GM12878 (cell line): Measurements from ENCODE around the gene CLCA2. TPM values are rescaled to one million over a fixed set of nuclear protein-coding genes. Genes with fewer than 3 reads are reported as not detected.
A peak's percentile ranks its signal among the peaks of the same experiment; 100 is the strongest.

Experiments used
- ATAC-seq: fragments of 200-7000 bp; cut with Tn5 transposase; 3 replicates; pipeline ENCODE4 v1.9.1; 2020; ENCODE audit warnings: mild to moderate bottlenecking, moderate library complexity
- BruUV-seq: library from RNA; stranded (reverse); fragments of 400-500 nt; replicated peaks from 2 replicates; lab custom pipeline; 2021; lab: Mats Ljungman, UMichigan
- CTCF ChIA-PET: fragments of 300-600 bp; sonication (Branson Sonifier 250); formaldehyde crosslinking; extraction: SDS; loops from one replicate; lab custom pipeline; 2021; ENCODE audit warnings: inconsistent platforms; lab: Yijun Ruan, JAX
- POLR2A ChIA-PET: fragments of 350-600 bp; formaldehyde crosslinking; extraction: SDS; loops from one replicate; lab custom pipeline; 2021; ENCODE audit warnings: inconsistent platforms; lab: Charles Lee
- RAD21 ChIA-PET: fragments of 300-600 bp; sonication (Branson Sonifier 250); formaldehyde crosslinking; loops from one replicate; lab custom pipeline; 2023; ENCODE audit warnings: antibody characterized with exemption; ENCODE audit not compliant: unreplicated experiment; lab: Charles Lee
- SMC1A ChIA-PET: fragments of 300-600 bp; sonication (Branson Sonifier 250); formaldehyde crosslinking; loops from one replicate; lab custom pipeline; 2023; ENCODE audit not compliant: unreplicated experiment, uncharacterized antibody; lab: Charles Lee
- DNase-seq: peaks from one replicate; pipeline ENCODE4 v3.0.0-alpha.2; 2011; ENCODE audit warnings: low read depth, low spot score
- FAIRE-seq: peaks from 3 replicates; lab custom pipeline; 2011; peaks lifted over from hg19 to GRCh38; lab: Jason Lieb, UNC
- H2AFZ ChIP-seq: 2 replicates; pipeline ENCODE4 v1.6.0; 2011; ENCODE audit warnings: low read depth, low read length, control low read depth; ENCODE audit not compliant: control insufficient read depth
- H3K27ac ChIP-seq: 2 replicates; pipeline ENCODE4 v1.5.1; 2011; ENCODE audit warnings: control low read depth; ENCODE audit not compliant: control insufficient read depth, insufficient read depth
- H3K27me3 ChIP-seq, 2 experiments: replicated peaks in 1 of 2; 2 replicates each; pipeline versions ENCODE4 v1.6.0 to v1.6.1; 2011; ENCODE audit warnings: low read length in 1 of 2; ENCODE audit not compliant: control insufficient read depth in 2 of 2, insufficient read depth in 2 of 2
- H3K36me3 ChIP-seq, 2 experiments: 2 replicates each; pipeline ENCODE4 v1.5.1; 2011; ENCODE audit warnings: low read length in 1 of 2; ENCODE audit not compliant: control insufficient read depth in 2 of 2, insufficient read depth in 2 of 2
- H3K4me1 ChIP-seq: 2 replicates; pipeline ENCODE4 v1.6.1; 2011; ENCODE audit warnings: mild to moderate bottlenecking, low read length, moderate library complexity, mixed read lengths; ENCODE audit not compliant: control insufficient read depth, insufficient read depth
- H3K4me2 ChIP-seq: 2 replicates; pipeline ENCODE4 v1.6.0; 2011; ENCODE audit warnings: control low read depth; ENCODE audit not compliant: control insufficient read depth, insufficient read depth
- H3K4me3 ChIP-seq: fragments of 200-600 bp; sonication (generic); 2 replicates; pipeline ENCODE4 v1.5.1; 2016
- H3K79me2 ChIP-seq: 2 replicates; pipeline ENCODE4 v1.6.0; 2011; ENCODE audit warnings: low read length; ENCODE audit not compliant: control insufficient read depth, insufficient read depth
- H3K9ac ChIP-seq: 2 replicates; pipeline ENCODE4 v1.8.0; 2011; ENCODE audit warnings: low read length, control low read depth, mixed read lengths; ENCODE audit not compliant: control insufficient read depth, insufficient read depth
- H3K9me3 ChIP-seq: replicated peaks from 3 replicates; pipeline ENCODE4 v1.5.1; 2011; ENCODE audit warnings: mild to moderate bottlenecking, low read length; ENCODE audit not compliant: control insufficient read depth, insufficient read depth
- H4K20me1 ChIP-seq: 2 replicates; pipeline ENCODE4 v1.6.0; 2011; ENCODE audit not compliant: control insufficient read depth, insufficient read depth
- BMI1 ChIP-seq: fragments of 450-650 bp; IDR thresholded peaks from 2 replicates; pipeline ENCODE4 v1.6.1; 2016; ENCODE audit warnings: mild to moderate bottlenecking, moderate library complexity, borderline replicate concordance
- BRCA1 ChIP-seq: IDR thresholded peaks from 2 replicates; pipeline ENCODE4 v1.6.1; 2011; ENCODE audit warnings: low read depth, low read length, improper control_type of control experiment
- ESRRA ChIP-seq: IDR thresholded peaks from 2 replicates; pipeline ENCODE4 v1.6.1; 2012; ENCODE audit warnings: mild to moderate bottlenecking, low read length, improper control_type of control experiment
- GATAD2B ChIP-seq: fragments of 450-650 bp; conservative IDR thresholded peaks from 2 replicates; pipeline ENCODE4 v1.6.1; 2017; ENCODE audit warnings: low read depth, mild to moderate bottlenecking, moderate library complexity
- JUND ChIP-seq: IDR thresholded peaks from 2 replicates; pipeline ENCODE4 v1.6.1; 2012; ENCODE audit warnings: low read depth, mild to moderate bottlenecking, low read length, improper control_type of control experiment, moderate library complexity
- MYC ChIP-seq: IDR thresholded peaks from 2 replicates; pipeline ENCODE4 v1.6.1; 2011; ENCODE audit warnings: mild to moderate bottlenecking, low read length, moderate library complexity, inconsistent platforms; ENCODE audit not compliant: insufficient read depth, insufficient replicate concordance, insufficient read length, severe bottlenecking
- SREBF2 ChIP-seq: IDR thresholded peaks from 2 replicates; pipeline ENCODE4 v1.6.1; 2012; ENCODE audit warnings: mild to moderate bottlenecking, low read length
- STAT1 ChIP-seq: fragments of 450-650 bp; conservative IDR thresholded peaks from 2 replicates; pipeline ENCODE4 v1.6.1; 2014; ENCODE audit warnings: antibody characterized with exemption, mild to moderate bottlenecking
- ZBED1 ChIP-seq: IDR thresholded peaks from 2 replicates; pipeline ENCODE4 v1.6.1; 2016; ENCODE audit warnings: borderline replicate concordance
- ZNF217 ChIP-seq: fragments of 450-650 bp; IDR thresholded peaks from 2 replicates; pipeline ENCODE4 v1.6.1; 2017; ENCODE audit warnings: antibody characterized with exemption, mild to moderate bottlenecking
- ZNF622 ChIP-seq: fragments of 450-650 bp; IDR thresholded peaks from 2 replicates; pipeline ENCODE4 v1.6.1; 2017; ENCODE audit warnings: mild to moderate bottlenecking, inconsistent platforms
- WGBS: methylation state at CpG from one replicate; pipeline ENCODE4 v1.1.6; 2016; ENCODE audit warnings: low lambda C conversion rate; ENCODE audit not compliant: insufficient replicate concordance, insufficient coverage; ENCODE audit errors: missing lambda C conversion rate; 5-methylcytosine and 5-hydroxymethylcytosine counted together
- in situ Hi-C: fragments of 300-500 bp; cut with MboI; formaldehyde crosslinking; loops from 9 replicates; pipeline ENCODE4 v1.14.3; 2018; ENCODE audit warnings: mixed read lengths
- intact Hi-C: fragments of 100-400 bp; cut with micrococcal nuclease; formaldehyde crosslinking; loops from one replicate; pipeline ENCODE4 v1.14.2; 2022; ENCODE audit not compliant: unreplicated experiment
- polyA plus RNA-seq, 11 experiments: library from polyadenylated mRNA; depleted of rRNA in 4 of 11; unstranded in 6 of 11; stranded (reverse) in 5 of 11; fragments of >200 nt; fragmentation: Nextera tagmentation in 4 of 11; fragmentation: Illumina TruSeq in 1 of 11; extraction: Ambion mirVana in 4 of 11; extraction: Trizol in 1 of 11; gene quantifications; 1 replicate in 1 of 11; 2 replicates in 10 of 11; pipeline versions ENCODE4 v1.2.1 to v1.2.3, GENCODE V29; 2011 to 2016; ENCODE audit warnings: inconsistent platforms in 2 of 11, missing spikeins in 2 of 11, low read depth in 1 of 11
- total RNA-seq, 4 experiments: library from RNA; depleted of rRNA in 3 of 4; stranded (reverse); fragments of >200 nt in 3 of 4; fragmentation: Illumina TruSeq in 1 of 4; extraction: Trizol in 1 of 4; gene quantifications; 2 replicates each; pipeline versions ENCODE4 v1.2.1 to v1.2.3, GENCODE V29; 2013 to 2021
- TF ChIP-seq, protein P1 (sequence below): fragments of 450-650 bp; IDR thresholded peaks from 2 replicates; pipeline ENCODE4 v1.6.1; 2016; ENCODE audit warnings: mild to moderate bottlenecking
- TF ChIP-seq, protein P2 (sequence below): IDR thresholded peaks from 2 replicates; pipeline ENCODE4 v1.6.1; 2011; ENCODE audit warnings: mild to moderate bottlenecking, low read depth, low read length, moderate library complexity; ENCODE audit not compliant: insufficient replicate concordance
- TF ChIP-seq, protein P3 (sequence below): IDR thresholded peaks from 2 replicates; pipeline ENCODE4 v1.6.1; 2011; ENCODE audit warnings: low read depth, mild to moderate bottlenecking, low read length, moderate library complexity, borderline replicate concordance; ENCODE audit errors: extremely low read depth

The CLCA2 gene
- total and polyA plus RNA-seq, 10 of the 15 experiments (the other 5 are each of a cell fraction or from before 2014, with no cell fraction given) = 0.01 to 0.20 (median 0.08) TPM; not detected in 6

DNA sequence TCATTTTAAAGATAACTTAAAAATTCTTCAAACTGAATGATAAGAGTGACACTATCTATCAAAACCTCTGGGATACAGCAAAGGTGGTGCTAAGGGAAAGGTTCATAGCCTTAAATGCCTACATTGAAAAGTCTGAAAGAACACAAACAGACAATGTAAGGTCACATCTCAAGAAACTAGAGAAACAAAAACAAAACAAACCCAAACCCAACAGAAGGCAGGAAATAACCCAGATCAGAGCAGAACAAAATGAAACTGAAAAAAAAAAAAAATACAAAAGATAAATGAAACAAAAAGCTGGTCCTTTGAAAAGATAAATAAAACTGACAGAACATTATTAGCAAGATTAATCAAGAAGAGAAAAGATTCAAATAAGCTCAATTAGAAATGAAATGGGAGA, 34.7 kb upstream of the CLCA2 start:
- intact Hi-C loops = loop anchor here (10.0 kb wide), 2 partner anchors 695 to 935 kb away; partner anchors contain the start of gene LMO4
- BruUV-seq = no TSS peak
- ChIA-PET POLR2A (no interaction called here), CTCF (interaction anchor here (0.9 kb wide), 1 partner anchor 364 kb away, joined by 4 read pairs; no protein-coding TSS in a partner anchor), SMC1A (interaction anchor here (0.6 to 1.3 kb wide), 4 partner anchors 9 to 668 kb away, joined by 3 to 6 read pairs (median 4); no protein-coding TSS in a partner anchor), RAD21 (interaction anchor here (0.7 to 0.8 kb wide), 2 partner anchors 9 to 10 kb away, joined by 3 to 4 read pairs; no protein-coding TSS in a partner anchor)
- Histone ChIP-seq H3K79me2 (peaks cover 3% of the 10 kb centered on the region), H3K27me3 (no peaks in the 10 kb centered on the region), H3K36me3 (no peaks in the 10 kb centered on the region), H3K4me3 (peak overlapping the region; percentile 29), H2AFZ (peak overlapping the region; percentile 46; the same call in 1 of the 2 replicates), H3K9ac (no peak overlapping the region; the same call in 1 of the 2 replicates), H4K20me1 (no peaks in the 10 kb centered on the region), H3K4me1 (no peaks in the 10 kb centered on the region), H3K27ac (peak overlapping the region; percentile 21; the same call in 1 of the 2 replicates), H3K9me3 (no peaks in the 10 kb centered on the region), H3K4me2 (peak overlapping the region; percentile 71)
- FAIRE-seq (peak; percentile 86), DNase-seq (peak; percentile 21), ATAC-seq (peak; percentile 88)
- TF ChIP-seq SREBF2 = no peak
- TF ChIP-seq, protein P1, sequence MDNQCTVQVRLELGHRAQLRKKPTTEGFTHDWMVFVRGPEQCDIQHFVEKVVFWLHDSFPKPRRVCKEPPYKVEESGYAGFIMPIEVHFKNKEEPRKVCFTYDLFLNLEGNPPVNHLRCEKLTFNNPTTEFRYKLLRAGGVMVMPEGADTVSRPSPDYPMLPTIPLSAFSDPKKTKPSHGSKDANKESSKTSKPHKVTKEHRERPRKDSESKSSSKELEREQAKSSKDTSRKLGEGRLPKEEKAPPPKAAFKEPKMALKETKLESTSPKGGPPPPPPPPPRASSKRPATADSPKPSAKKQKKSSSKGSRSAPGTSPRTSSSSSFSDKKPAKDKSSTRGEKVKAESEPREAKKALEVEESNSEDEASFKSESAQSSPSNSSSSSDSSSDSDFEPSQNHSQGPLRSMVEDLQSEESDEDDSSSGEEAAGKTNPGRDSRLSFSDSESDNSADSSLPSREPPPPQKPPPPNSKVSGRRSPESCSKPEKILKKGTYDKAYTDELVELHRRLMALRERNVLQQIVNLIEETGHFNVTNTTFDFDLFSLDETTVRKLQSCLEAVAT = 0 out of 2 replicates have a peak, but pooled peaks have one; percentile 14
- in situ Hi-C loops = loop anchor here (10.0 to 25.0 kb wide), 2 partner anchors 315 to 698 kb away; partner anchors contain the start of gene SH3GLB1

DNA sequence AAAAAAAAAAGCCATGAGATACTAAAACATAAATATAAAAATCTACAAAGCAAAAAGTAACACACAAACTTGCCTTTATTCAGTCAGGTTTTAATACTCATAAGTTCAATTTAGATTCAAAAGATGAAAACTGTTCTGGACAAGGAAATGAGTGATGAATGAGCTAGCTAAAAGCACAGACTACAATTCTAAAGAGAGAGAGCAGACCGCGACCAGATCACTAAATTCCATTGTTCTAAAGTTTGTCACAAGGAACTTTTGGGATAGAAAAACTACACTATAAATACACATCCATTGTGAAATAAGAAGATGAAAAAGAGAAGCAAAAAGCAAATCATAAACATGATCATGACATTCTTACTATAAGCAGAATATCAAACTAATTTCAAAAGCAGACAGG, 29.6 kb upstream of the CLCA2 start:
- no peaks in the 10 kb centered on the region for H4K20me1 ChIP-seq
- H3K4me1 ChIP-seq = no peaks in the 10 kb centered on the region
- no peak overlapping the region for H2AFZ ChIP-seq
- BruUV-seq = no TSS peak
- DNase-seq (no peak), ATAC-seq (no peak), FAIRE-seq (no peak)
- SMC1A ChIA-PET = interaction anchor here (0.9 to 4.4 kb wide), 3 partner anchors 10 to 106 kb away, joined by 3 to 20 read pairs (median 5); no protein-coding TSS in a partner anchor
- peaks cover 7% of the 10 kb centered on the region for H3K79me2 ChIP-seq
- no peak overlapping the region for H3K27ac ChIP-seq
- POLR2A ChIA-PET = no interaction called here
- no peak overlapping the region for H3K4me3 ChIP-seq
- CTCF ChIA-PET = interaction anchor here (0.6 to 2.5 kb wide), 6 partner anchors 10 to 1083 kb away, joined by 3 to 17 read pairs (median 5); no protein-coding TSS in a partner anchor
- no peak overlapping the region for H3K4me2 ChIP-seq
- intact Hi-C loops = no loop called here
- H3K27me3 ChIP-seq = no peaks in the 10 kb centered on the region
- H3K9me3 ChIP-seq = no peaks in the 10 kb centered on the region
- no peak overlapping the region for H3K9ac ChIP-seq
- H3K36me3 ChIP-seq = no peaks in the 10 kb centered on the region
- in situ Hi-C loops = loop anchor here (25.0 kb wide), 1 partner anchor 693 kb away; no protein-coding TSS in a partner anchor
- WGBS = 98% methylated on average over 2 of the region's 2 CpGs
- RAD21 ChIA-PET = interaction anchor here (1.3 kb wide), 1 partner anchor 10 kb away, joined by 3 read pairs; no protein-coding TSS in a partner anchor
- TF ChIP-seq GATAD2B (no peak), MYC (no peak), BMI1 (no peak), ZNF217 (no peak), BRCA1 (no peak), JUND (no peak), ESRRA (no peak), ZBED1 (no peak), ZNF622 (no peak), STAT1 (no peak)
- TF ChIP-seq, protein P2, sequence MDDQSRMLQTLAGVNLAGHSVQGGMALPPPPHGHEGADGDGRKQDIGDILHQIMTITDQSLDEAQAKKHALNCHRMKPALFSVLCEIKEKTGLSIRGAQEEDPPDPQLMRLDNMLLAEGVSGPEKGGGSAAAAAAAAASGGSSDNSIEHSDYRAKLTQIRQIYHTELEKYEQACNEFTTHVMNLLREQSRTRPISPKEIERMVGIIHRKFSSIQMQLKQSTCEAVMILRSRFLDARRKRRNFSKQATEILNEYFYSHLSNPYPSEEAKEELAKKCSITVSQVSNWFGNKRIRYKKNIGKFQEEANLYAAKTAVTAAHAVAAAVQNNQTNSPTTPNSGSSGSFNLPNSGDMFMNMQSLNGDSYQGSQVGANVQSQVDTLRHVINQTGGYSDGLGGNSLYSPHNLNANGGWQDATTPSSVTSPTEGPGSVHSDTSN = no peak
- TF ChIP-seq, protein P3, sequence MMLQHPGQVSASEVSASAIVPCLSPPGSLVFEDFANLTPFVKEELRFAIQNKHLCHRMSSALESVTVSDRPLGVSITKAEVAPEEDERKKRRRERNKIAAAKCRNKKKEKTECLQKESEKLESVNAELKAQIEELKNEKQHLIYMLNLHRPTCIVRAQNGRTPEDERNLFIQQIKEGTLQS = no peak
